Hindlimb muscle (tissue), 1 donor: ENCODE data around the gene TFEB. TPM values are rescaled to one million over a fixed set of nuclear protein-coding genes. Genes with fewer than 3 reads are reported as not detected.

Experiments
- DNase-seq: peaks from one replicate; pipeline ENCODE4 v3.0.0-alpha.2; 2013
- polyA plus RNA-seq: library from polyadenylated mRNA; unstranded; fragments of 120-200 nt; gene quantifications from one replicate; pipeline ENCODE4 v1.2.1, GENCODE V29; 2013; ENCODE audit not compliant: insufficient read length

Gene TFEB
- polyA plus RNA-seq, 1 donor, result 10.1 TPM

DNA sequence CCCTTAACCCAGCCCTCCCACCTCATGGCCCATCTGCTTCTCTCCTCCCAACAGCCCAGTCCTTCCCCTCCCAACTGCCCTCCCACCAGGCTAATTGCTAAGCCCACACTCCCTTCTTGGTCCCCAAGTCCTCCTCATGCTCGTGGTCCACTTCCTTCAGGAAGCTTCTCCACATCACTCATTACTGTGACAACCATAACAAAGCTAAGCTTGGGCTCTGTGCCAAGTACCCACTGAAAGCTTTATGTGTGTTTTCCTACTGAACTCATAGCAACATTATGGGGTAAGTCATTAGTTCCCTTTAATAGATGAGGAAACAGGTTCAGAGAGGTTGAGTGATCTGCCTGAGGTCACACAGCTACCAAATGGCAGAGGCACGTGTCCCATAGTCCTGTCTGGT is 28.1 kb upstream of the TFEB start:
- no peak for DNase-seq

DNA sequence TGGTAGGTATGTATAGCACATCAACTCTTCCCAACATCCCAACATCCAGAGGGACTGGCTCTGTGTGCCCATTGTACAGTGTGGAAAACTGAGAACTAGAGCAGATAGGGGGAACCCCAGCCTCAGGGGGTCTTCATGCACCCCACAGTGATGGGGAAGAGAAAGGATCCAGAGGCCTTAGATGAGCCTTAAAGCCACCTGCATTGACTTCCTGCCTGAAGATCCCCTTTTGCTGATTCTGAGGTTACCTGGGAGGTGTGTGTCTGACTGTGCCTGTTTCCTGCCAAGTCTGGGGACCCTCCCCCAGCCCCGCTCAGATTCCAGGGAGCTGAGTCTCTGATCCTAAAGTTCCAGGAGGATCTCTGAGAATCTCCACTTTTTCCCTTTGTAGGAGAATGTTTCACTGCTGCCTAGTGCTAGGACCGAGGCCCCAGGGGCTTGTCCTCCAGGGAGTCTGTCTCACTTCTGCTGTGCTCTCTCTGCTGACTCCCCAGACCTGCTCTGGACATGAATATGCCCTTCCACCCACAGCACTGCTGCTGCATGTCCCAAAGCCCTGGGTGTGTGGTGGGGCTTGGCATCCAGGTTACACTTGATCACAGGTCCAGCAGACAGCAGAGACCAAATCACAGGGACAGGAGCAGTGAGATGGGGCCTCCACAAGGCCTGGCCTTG is 24.6 kb upstream of the TFEB start:
- DNase-seq, result no peak

DNA sequence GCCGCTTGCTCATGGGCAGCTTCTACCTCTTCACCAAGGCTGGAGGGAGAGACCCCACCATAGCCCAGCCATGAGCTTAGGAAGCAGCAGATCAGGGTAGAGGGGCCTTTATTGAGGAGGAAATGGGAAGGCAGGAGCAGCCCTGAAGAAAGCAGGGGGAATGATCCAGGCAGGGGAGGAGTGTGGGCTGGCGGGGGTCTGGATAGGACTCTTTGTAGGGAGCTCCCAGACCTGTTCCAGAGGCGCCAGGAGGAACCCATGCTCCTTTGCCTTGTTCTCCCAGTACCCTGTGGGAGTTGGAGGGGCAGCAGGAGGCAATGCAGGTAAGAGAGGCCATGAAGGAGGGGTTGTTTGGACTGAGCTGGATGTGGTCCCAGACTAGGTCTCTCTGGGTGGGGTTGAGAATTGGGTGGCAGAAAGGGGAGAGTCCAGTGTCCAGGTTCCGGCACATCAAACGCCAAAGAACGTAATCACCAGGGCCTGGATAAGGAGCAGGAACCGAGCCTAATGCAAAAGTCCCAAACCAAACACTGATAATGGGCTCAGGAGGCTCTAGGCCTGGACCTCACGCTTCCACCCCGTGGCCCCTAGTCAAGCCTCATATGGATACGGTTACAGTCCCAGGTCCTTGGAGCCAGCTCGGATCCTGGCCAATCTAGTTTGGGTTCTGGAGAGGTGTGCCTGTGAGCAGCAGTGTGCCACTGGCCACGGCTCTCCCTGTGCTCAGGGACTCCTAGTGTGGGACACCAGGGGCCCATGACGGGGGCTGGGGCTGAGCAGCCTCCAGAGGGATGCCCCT is 23.9 kb upstream of the TFEB start:
- DNase-seq, result no peak

DNA sequence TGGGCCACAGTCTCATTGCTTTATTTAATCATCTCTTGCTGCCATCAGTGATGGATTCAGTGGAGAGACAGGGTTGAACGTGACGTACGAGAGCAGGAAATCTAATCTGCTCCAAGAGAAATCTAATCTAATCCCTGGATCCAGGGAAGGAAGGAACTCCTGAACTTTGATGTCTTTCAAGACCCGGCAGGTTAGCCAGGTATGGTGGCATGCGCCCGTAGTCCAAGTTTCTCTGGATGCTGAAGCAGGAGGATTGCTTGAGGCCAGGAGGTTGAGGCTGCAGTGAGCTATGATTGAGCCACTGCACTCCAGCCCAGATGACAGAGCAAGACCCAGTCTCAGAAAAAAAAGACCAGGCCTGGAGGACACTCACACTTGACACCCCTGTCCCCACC is 23.2 kb upstream of the TFEB start:
- no peak for DNase-seq

DNA sequence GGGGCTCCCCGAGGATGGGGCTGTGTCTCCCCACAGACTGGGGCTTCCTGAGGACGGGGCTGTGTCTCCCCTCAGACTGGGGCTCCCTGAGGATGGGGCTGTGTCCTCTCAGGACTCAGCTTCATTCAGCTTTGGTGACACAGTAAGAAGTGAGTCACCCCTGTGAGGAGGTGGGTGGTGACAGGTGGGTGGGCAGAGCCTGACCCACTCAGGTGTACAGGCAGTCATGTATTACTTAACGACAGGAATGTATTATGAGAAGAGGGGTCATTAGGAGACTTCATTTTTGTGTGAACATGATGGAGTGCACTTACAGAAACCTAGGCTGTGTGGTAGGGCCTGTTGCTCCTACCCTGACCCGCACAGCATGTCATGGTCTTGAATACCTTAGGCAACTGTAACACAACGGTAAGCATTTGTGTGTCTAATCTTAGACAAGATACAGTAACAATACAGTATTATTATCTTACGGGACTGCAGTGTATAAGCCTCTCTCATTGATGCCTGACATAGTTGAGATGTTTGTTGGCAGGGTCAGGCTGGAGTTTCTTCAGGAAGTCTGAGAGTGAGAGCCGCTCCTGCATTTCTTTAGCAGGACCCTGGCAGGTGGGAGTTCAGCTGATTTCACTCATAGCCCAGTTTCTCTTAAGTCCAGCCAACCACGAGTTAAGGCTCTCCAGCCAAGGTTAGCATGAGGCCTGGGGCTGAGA is 22.7 kb upstream of the TFEB start:
- no peak for DNase-seq

DNA sequence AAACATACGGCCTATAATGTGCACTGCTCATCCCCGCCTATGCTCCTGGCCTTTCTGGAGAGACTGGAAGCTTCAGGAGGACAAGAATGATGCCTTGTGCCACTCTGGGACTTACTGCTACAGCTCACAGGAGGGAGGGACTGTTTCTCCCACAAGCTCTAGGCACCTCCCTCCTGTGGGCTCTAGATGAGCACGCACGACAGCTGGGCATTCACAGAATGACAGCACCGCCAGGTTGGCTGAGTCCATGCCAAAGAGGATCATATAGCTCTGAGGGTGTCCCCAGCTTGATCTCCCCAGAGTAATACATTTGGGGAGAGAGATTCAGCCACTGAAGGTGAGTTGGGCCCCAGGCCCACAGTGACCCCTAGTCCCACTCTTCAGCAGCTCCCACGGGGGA is 21.9 kb upstream of the TFEB start:
- no peak for DNase-seq

DNA sequence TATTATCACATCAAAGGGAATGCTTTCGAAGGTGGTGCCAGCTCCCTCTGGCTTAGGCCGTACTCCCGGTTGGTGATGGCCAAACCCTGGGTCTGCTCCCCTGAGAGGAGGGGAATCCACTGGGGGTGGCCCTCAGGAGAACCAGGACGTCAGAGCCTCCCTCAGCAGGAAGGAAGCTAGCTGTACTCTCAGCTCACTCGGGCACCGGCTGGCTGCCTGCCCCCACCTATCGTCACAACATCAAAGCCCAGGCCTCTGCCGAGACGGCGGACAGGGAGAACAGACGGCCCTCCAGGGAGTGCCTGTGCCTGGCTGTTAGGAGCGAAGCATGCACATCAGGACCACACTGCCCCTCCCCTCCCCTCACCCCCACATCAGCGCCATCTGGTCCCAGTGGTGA is 20.9 kb upstream of the TFEB start:
- DNase-seq, result no peak

DNA sequence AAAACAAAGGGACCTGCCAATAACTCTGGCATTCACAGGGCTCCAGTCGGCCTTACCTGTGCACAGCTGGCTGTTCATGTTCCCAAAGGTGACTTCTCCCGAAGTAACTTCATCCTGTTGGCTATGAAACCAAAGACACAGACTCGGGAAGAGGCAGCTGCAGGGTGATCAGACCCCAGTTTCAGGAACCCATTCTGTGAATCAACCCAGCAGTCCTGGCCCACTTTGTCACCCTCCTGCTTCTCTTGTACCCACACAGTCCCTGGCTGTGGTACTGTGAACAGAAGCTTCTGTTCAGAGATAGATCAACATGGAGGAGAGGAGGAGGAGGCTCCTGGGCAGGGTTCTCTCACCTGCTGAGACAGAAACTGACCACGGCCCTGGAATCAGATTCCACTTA is 20.5 kb upstream of the TFEB start:
- no peak for DNase-seq

DNA sequence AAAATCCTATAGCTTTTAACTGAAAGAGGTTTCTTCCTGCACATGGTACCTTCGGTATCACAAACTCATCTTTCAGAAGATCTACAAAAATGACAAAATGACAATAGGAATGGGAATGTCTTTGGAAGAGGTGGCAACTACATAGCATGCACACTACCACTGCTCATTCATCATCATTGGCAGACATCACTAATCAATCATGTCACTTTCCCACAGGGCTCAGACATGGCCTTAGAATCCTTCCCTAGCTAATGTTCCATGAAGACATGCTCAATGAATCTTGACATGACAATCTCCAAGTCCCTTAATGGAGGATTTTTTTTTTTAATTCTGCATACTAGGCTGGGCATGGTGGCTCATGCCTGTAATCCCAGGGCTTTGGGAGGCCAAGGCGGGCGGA is 15.0 kb upstream of the TFEB start:
- no peak for DNase-seq

DNA sequence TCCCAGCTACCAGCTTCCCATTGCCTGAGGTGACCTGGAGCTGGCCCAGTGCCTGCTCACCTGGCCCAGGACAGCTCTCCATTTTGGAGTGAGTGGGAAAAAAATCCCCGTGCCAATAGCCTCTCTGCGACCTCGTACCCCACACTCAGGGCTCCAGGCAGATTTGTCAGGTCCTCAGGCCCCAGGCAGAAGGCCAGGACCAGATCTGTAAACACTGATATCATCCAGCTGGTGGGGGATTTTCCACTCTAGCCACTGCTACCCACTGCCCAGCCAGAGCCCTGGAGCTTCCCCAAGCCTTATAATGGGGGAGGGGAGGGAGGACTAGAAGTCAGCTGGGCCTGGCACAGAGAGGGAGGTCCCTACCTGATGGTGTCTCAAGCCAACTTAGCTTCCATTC is 13.1 kb upstream of the TFEB start:
- DNase-seq, result no peak

DNA sequence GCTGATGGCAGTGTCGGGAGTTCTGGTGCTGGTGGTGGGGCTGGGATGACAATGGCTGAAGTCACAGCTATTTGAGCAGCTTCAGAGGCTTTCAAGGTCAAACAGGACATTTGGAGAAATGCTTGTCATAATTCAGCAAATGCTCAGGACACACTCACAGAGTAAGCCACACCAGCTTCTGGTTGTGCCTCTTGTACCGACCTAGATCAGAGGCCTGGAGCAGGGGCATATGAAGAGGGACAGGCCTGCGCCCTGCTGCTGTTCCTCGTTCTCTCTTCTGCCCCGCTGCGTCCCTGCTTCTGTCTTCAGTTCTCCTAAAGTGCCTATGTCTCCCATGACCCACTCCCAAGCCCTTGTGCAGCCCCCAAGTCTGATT is 12.7 kb upstream of the TFEB start:
- no peak for DNase-seq

DNA sequence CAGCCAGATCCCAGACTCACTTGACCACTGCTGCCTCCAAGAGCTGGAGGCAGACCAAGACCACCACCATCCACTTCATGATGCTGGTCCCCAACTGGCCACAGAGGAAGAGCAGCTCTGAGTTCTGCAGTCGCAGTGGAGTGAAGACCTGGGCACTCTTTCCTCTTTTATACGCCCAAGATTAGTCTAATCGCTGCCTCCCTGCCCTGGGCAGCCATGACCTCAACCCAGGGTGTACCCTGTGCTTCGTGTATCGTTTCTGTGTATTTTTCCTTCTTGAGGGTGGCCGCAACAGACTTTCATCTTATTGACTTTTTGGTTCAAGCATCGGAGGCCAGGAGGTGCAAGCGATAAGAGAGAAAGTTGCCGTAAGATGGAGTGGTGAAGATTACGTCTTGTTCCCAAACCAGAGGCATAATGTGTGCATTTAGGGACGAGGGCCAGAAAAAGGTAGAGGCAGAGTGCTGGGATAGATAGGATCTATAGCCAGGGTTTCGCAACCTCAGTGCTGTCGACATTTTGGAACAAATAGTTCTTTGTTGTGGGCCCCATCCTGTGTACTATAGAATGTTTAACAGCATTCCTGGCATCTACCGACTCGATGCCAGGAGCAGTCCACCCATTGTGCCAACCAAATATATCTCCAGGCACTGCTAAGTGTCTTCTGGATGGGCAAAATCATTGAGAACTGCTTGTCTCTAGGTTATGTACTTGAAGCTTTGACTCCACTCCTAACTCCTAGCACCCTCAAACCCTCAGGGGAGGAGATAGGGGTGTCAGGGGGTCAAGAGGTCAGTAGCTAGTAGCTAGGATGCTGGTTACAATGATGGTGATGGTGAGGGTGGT is 12.1 kb upstream of the TFEB start, which contains the start of gene PGC:
Gene PGC, minus strand, starts transcription at position 142 of the 846 bp plus-strand sequence. Its CDS starts 63 bp downstream, at position 79.
- no peak for DNase-seq

DNA sequence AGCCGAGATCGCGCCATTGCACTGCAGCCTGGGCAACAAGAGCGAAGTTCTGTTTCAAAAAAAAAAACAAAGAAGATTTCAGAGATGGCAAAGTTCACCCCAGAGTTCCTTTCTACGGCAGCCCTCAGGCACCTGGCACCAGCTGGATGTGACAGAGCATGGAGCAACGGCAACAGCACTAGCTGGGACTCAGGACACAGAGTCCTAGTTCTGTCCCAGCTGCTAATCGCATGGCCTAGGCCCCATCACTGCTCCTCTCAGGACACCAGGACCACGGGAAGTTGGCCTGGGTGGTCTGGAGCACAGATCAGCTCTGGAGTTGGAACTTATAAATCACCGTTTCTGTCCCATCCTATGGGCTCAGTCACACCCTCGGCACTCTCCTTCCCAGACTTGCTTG is 10.7 kb upstream of the TFEB start:
- DNase-seq, result no peak

DNA sequence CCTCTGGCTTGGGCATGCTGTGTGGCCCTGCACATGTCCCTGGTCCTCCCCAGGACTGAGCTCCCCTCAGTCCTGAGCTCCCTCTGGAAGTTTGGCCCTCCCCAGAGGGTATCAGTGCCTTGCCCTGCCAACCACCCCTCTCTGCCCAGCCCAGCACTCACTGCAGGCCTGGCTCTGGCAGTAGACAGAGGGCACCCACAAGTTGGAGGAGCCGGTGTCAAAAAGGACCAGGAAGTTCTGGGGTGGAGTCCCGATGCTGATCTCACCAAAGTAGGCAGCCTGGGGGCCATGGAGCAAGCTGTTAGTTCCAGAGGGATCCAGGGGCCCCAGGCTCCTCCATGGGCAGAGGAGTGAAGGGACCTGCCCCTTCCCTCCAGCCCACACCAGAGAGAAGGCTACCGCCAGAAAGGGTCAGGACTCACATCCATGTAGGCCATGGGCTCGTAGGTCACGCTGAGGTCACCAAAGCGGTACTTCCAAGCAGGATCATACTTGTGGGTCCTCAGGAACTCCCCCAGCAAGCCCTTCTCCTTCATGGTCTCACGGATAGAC is 8.9 kb upstream of the TFEB start:
- no peak for DNase-seq

DNA sequence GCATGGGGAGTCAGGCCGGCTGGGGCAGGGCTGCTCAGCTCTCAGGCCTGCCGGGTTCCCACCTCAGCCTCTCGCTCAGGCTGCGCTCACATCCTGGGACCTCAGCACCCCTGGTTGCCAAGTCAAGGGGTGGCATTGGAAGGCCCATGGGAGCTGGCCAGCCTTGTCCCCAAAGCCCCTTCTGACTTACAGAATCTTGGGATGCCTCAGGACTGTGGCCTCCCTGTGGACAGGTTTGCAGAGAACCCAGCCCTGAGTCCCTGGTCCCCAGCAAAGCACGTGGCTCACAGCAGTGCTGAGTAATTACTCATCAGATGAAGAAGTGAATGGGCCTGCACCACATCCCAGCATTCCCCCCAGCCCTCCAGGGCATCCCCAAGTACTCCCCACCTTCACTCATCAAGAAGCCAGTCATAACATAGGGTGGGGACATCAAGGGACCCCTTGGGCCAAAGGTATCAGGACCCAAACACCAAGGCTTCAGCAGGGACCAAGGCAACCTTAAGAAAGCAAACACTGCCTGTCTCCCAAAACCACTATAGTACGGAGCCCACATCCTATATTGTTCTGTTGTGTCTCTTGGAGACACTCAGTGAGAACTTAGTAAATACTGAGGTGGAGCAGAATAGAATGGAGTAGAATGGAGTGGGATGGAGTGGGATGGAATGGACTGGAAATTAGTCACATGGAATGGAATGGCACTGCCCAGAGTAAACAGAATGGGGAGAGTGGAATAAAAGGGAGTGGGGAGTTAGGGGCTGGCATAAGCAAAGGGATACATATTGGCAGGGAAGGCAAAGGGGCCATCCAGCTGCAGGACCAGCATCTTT is 8.2 kb upstream of the TFEB start:
- no peak for DNase-seq

DNA sequence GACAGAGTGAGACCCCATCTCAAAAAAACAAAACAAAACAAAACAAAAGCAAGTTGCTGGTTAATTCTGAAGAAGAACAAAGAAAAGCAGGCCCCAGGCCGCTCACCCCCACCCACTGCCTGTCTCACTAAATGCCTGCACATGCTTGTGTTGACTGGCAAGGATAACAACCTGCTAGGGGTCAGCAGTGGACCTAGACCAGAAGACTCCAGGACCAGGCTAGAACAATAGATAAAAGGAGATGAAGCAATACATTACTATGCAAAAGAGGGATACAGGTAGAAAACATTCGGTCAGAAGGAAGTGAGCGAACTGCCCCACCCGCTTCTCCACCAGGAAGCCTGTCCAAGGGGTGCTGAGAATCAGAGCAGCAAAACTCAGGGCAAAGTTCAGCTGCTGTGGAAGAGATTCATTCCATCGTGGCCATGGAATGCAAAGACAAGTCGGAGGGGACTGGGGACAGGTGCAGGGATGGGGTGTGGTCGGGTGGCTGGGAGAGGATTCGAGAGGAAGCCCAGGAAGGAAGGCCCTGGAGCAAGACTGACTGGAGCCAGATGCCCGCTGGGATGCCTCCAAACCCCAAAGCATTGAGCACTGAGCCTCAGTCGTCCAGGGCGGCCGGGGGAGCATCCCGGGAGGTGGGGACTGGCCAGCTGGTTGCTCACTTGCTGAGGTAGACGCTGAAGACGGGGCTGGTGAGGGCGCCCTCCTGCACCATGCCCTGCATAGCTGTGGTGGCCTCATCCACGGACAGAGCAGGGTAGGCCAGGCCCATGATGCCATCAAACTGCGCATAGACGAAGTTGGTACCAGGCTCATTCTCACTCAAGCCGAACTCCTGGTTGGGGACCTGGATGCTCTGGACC is 6.5 kb upstream of the TFEB start:
- no peak for DNase-seq

DNA sequence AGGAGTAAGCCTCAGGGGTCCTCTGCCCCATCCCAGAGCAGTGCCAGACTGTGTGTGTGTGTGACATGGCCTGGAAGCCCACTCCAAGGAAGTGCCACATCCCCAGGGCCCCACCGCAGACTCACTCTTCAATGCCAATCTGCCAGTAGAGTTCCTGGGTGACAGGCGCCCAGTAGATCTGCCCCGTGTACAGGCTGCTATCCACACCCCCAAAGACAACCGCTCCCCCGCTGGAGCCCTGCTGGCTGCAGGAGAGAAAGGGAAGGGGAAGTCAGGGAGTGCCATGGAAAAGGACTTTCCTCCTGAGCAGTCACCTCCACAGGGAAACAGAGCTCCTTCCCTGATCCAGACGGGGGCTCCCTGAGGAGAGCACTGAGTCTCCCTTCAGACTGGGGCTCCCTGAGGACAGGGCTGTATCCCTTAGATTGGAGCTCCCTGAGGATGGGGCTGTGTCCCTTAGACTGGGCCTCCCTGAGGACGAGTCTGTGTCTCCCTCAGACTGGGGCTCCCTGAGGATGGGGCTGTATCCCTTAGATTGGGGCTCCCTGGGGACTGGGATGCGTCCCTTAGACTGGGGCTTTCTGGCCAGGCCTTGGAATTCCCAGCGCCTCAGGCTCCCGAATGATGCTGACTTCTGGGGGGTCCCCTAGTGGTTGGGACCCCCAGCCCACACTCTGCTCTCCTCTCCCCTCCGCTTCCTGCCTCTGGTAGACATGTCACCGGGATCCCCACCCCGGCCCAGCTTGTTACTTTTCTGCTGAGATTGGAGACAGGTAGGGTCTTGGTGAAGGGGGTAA is 5.2 kb upstream of the TFEB start:
- DNase-seq, result no peak

DNA sequence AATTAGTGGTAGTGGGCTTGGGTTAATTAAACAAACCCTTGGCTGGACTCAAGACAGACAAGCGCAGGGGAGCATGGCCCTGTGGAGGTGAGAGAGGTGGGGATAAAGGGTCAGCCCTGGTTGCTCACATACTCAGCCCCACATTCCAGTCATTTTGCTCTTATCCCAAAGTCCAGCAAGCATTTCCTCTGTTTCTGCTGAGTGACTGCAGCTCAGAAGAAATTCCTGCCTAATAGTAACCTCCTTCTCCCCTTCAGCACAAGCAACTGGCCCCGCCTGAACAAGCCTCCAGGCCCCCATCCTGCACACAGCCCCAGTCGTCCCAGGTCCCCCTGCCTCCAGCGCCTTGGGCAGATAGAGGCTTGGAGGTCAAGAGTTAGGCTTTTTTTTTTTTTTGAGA is 3.6 kb upstream of the TFEB start:
- DNase-seq, result no peak

DNA sequence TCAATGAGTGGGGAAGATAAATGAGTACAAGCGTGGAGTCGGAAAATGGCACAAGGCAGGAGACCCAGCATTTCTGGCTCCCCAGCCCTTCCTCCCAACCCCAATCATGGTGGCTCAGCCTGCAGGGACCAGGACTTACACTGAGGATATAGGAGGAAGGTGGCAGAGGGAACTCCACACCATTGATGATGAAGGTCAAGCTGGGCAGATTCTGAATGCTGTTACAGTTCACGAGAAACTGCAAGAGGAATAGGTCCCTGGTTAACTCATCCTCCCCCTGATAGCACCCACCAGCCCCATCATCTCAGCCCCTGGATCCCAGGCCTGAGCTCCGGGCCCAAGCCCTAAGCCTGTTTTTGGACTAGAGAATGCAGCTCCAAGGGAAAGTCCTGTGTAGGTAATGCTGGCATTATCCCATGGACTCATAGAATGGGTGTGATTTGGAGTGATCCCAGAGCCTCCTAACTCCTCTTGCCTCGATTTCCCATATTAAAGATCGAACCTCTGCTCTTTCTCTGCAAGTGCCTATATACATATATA is 2.3 kb upstream of the TFEB start:
- no peak for DNase-seq
